HG03469 (cell line): ENCODE results near the gene CYB5R2.

Experiments
- ATAC-seq: cut with Tn5 transposase; IDR thresholded peaks from one replicate; pipeline ENCODE4 v1.9.1; 2021; ENCODE audit warnings: mild to moderate bottlenecking, moderate library complexity, moderate number of reproducible peaks; ENCODE audit not compliant: unreplicated experiment

The CYB5R2 gene

DNA sequence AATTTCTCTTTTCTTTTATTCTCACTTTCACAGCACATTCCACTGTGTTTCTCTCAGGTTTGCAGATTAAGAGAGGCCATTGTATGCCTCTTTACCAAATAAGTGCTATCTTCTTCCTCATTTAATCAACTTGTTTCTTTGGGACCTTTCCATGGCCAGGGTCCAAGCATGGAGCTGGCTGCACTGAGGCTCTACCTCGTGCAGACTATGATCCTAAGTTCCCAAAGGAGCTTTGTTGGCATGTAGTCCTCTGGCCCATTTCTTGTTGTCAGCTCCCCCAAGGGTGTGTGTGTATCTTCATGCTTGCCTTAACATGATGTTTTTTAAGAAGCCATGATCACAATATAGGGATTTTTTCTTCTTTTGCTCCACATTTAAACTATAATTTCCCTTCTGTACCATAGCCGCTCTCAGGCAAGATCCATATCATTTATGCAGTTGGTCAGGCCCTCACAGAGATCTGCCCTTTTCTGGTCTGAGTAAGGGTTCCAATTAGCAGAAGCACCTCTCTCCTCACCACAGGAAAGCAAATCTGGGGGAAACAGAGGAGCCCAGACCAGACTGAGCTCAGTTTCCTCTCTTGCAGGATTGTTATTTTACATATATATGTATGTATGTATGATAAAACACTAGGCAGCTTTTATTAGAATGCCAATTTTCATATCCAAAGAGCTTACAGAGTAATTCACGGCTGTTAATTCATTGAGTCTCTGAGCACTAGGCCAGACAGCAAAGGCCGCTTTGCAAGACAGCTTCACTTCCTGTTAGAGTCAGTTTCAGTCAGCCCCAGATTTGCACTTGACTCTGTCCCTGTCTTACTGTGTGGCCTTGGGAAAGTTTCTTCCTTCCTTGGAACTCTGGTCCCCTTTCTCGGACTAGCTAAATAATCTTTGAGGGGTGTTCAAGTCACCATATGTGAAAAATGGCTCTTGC lies 34.3 kb downstream of the CYB5R2 start:
- no peak for ATAC-seq

DNA sequence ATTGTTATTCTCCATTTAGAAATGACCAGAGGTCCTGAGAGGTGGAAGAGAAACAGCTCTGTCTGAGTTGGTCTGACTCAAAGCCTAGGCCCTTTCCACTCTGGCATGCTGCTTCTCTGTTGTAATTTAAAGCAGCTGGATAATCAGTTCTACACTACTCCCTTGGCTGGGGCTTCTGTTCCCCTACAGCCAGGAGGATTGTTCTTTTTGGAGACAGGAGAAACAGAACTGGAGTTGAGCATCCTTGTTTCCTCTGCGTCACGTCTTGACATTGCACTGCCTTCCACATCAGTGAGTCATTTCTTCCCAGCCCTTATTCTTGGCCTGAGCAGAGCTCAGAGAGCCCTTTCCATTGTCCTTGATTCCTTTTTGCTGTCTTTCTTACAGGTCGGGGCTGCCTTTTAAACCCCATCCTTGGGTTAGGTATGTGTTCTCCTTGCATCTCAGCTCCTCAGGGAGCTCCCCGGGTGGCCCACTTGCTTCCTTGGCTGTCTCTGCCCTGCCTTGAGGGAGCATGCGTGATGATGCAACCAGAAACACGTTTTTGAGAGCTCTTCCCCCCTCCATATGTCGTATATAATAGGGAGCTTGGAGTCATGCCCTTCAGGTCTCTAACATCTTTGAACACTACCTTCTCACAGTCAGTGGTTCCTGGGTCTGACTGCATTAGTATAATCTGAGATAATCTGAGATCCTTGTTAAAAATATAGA lies 35.7 kb downstream of the CYB5R2 start:
- ATAC-seq, result no peak

DNA sequence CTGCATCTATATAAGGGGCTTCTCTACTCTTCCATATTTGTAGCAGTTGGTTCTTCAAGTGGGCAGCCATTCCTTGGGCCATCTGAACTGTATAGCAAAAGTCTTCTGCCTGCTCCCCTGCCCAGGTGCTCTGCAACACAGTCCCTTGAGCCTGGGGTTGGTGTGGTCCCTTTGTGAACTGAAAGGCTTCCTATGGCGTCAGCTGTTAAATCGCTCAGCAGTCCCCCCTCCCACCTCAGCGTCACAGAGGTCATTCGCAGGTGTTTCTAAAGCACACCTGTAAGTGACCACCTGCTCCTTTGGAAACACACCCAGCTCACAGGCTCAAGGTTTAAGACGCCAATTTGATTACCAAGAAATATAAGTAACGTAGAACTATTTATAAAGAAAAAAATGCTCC lies 37.0 kb downstream of the CYB5R2 start:
- no peak for ATAC-seq

DNA sequence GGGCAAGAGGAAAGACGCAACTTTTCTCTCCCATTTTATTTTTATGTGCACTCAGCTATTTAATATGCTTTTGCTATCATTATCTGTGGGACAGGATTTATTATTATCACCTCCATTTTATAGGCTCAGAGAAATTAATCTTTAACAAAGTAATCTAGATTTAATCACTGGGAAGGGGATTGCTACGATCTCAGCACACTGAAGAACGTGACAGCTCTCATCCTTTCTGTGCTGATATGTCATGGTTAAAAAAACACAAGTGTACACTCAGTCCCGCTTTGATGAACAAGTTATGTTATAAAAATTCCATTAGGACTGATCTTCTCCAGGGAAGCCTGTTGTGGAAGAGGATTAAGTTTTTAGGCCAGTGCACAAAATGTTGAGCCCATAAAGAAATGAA lies 37.6 kb downstream of the CYB5R2 start:
- no peak for ATAC-seq

DNA sequence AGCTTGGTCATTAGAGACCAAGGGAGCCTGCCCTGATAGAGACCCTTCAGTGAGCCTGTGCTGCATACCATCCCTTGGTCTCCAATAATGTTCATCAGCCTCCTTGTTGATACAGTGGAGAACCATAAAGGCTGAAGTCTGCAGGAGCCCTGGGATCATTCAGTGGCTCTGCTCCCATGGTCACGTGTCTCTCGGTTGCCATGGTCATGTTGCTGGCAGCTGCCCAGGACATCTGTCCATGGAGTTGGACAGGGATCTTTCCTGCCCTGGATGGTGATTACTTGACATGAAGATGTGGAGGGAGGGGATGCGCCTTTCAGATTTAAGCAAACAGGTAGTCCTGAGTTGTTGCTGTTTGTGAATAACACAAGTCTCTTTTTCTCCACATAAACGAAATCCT lies 38.2 kb downstream of the CYB5R2 start:
- no peak for ATAC-seq

DNA sequence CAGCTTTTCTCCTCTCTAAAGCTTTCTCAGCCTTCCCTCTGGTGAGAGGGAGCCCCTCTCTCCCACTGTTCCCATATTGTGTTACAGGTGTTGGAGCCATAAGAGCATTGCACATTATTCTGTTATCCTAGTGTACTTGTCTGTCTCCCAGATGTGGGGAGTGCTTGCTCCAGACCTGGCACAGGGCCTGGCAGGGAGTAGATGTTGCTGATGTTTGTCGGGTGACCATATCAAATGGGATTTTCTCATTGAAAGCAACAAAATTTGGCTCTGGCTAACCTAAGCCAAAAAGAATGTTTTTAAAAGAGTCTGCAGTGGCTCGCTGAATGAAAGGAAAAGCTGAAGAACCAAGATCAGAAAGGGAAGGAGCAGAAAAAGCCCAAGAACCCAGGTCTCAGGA lies 41.1 kb downstream of the CYB5R2 start:
- ATAC-seq, result no peak

DNA sequence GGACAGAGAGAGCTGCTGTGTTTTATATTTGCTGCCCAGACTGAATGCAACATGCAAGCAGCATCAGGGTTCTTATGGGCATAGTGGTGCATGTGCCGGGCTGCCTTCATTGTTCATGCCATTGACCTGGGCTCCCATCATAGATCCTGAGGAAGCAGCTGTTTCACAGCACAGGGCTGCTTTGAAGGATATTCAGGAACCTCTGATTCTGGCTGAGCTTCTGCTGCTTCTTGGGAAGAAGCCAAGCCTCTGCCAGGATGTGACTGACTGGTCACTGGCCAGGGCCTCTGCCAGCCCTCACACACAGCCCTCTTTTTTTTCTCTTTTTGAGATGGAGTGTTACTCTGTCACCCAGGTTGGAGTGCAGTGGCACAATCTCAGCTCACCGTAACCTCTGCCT lies 43.3 kb downstream of the CYB5R2 start:
- no peak for ATAC-seq

DNA sequence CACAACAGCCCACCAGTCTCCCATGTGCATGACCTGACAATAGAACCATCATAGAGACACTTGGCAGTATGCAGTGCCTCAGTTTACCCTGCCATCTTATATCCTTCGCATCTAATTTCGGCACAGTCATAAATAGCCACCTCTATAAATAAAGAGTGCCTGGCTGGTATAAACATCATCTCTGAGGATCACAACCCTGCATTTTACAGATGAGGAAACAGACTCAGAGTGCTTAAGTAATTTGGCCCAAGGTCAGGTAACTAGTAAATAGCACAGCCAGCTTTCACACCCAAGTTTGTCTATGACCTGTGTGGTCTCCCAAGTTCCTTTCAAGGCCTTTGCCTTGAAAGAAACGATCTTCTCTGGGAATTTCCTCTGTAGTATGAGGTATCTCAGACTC lies 44.6 kb downstream of the CYB5R2 start:
- no peak for ATAC-seq

DNA sequence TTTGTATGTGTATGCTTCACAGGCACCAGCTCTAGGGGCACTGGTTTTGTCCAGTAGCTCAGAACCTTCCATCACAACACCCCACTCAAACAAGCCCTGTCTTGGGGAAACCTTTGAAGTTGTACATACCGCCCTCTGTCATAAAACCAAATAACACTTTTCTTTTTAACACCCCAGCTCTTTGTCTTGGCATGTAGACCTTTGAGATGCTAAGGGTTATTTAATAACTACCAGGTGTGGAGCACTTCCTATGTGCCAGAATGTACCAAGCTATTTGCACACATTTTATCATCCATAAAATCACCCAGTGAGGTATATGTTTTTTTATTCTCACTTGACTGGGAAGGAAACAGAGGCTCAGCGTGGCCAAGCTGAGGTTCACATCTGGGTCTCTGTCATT lies 50.6 kb downstream of the CYB5R2 start:
- no peak for ATAC-seq

DNA sequence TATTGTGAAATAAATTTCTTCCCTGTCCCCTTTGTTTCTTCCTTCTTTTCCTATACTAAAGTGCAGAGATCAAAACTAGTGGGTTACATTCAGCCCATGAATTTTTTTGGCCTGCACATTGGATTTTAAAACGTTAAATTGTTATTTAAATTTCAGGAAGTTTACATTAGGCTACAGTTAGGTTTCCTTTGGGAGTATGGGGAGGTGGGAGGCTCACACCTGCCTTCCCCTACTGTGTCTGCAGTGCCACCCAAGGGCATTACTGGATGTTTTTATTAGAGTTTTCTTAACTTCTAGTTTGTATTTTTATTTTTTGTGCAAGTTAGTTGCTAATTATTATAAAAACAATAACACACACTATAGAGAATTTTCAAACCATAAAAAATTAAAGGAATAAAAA lies 51.7 kb downstream of the CYB5R2 start:
- no peak for ATAC-seq

DNA sequence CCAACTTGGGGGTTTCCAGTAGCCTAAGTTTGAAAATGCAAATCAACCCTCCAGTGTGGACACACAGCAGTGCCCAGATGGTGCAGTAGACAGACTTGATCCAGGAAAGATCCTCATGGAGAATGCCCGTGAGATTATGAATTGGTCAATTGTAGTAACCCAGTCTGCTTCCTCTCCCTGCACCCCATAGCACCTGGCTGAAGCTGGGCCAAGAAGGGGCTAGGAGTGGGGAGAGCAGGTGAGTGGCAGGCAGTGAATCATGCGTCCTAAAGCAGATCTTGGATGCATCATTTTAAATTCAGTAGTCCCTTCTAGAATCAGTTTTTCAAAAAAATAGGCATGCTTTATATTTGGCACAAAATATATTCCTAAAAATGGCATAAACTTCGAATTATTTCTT lies 52.2 kb downstream of the CYB5R2 start:
- ATAC-seq, result no peak

DNA sequence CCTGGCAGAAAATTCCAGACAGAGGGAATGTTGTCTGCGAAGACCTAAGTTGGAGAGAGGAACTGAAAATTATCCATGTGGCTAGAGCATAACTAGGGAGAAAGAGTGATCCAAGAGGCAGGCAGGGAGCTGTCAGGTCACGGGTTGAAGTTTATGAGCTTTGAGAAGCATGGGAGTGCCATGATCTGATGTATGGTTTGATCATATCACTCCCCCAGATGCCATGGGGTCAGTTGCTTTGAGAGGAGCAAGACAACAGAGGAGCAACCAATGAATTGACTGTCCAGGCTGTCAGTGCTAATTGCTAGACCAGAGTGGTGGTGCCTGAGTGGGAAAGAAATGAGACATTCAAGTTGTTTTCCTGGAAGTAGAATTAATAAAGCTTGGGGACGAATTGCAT lies 54.0 kb downstream of the CYB5R2 start:
- no peak for ATAC-seq

DNA sequence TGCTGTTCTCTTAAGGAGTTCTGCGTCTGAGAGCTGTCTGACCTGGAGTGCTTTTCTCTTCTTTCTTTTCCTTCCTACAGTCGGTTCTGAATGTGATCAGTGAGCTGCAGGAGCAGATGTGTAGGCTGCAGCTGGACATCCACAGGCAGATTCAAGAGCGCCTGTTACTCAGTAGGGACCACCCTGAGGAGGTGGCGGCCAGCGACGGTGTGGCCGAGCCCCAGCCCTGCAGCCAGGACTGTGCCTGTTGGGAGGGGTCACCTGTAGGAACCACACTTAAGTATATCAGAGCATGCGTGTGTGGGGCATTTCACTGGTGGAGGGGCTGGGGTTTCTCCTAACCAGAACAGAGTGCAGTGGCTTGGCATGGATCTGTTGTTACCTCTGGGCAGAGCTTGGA lies 56.3 kb downstream of the CYB5R2 start:
- no peak for ATAC-seq
